Sigmoid colon (tissue), 4 donors: ENCODE measurements around the gene PDLIM1.

Experiments used
- CTCF ChIP-seq, 4 experiments: fragments of 450-650 bp in 3 of 4; fragments of 200-600 bp in 1 of 4; IDR thresholded peaks; one replicate each; pipeline ENCODE4 v1.5.1; 2016 to 2019; ENCODE audit warnings: antibody characterized with exemption in 4 of 4, mild to moderate bottlenecking in 3 of 4, moderate library complexity in 2 of 4
- EP300 ChIP-seq, 4 donors: sonication (generic); formaldehyde crosslinking; IDR thresholded peaks; one replicate each; pipeline ENCODE4 v1.6.1; 2017; ENCODE audit warnings: antibody characterized with exemption in 4 of 4
- POLR2A ChIP-seq, 2 donors: fragments of 450-650 bp; IDR thresholded peaks; one replicate each; pipeline ENCODE4 v1.6.1; 2016; ENCODE audit warnings: antibody characterized with exemption in 2 of 2, mild to moderate bottlenecking in 2 of 2, moderate library complexity in 2 of 2
- POLR2AphosphoS5 ChIP-seq, 4 donors: sonication (generic); formaldehyde crosslinking; IDR thresholded peaks; one replicate each; pipeline ENCODE4 v1.6.1; 2017; ENCODE audit warnings: antibody characterized with exemption in 4 of 4

GRCh38 chr10:95324436-95325268 is 33.8 kb upstream of the PDLIM1 start:
- TF ChIP-seq CTCF (IDR thresholded peaks at IDR 0.05) (no peak), POLR2A (IDR thresholded peaks at IDR 0.05) (no peak), POLR2AphosphoS5 (IDR thresholded peaks at IDR 0.05) (no peak), EP300 (IDR thresholded peaks at IDR 0.05) (no peak)
